HG03196 (cell line): Measurements from ENCODE around the gene TXNDC11.
A peak's percentile ranks its signal among the peaks of the same experiment; 100 is the strongest.

ENCODE experiments used
- ATAC-seq: cut with Tn5 transposase; IDR thresholded peaks from one replicate; pipeline ENCODE4 v1.9.1; 2021; ENCODE audit not compliant: unreplicated experiment

TXNDC11 gene

DNA sequence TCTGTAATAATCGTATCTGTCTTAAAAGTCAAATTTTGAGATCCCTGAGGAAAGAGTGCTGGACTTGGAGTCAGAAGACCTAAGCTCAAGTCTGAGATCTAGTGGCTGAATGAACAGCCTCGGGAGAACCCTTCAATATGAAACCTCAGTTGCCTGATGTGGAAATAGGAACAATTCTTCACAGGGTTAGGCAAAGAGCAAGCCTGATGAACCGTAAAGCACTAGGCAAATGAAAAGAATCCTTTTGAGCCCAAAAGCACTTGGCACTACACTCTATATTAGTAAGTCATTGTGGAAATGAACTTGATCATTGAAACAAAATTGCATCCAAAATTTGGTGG lies 20.2 kb downstream of the TXNDC11 start:
- ATAC-seq = no peak

DNA sequence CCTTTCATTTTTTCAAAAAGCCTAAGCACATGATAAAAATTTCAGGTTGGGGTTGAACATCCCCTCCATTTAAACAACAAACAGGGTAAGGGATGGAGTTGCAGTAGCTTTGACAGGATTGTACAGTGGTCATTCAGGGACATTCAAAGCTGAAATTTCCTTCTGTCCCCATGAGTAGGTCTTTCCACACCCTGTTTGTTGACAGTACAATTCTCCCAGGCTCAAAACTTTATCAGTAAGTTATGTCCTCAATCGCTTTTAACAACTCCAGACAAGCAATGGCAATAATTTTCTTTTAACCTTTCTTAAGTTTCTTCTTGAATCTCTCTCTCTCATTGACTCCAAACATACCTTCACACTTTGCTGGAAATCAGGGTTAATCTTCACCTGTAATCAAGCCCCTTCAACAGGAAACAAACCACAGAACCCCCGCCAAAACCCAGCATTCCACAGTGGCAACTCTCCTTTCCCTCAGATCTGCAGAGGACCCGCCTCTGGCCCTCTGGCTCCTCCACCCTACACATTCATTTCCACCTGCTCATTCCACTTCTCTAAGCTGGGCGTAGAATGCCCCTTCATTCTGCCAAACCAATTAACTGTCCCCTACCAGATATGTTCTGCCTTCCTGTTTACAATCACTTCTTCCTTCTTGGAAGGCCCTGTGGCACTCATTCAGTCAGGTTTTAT lies 20.7 kb downstream of the TXNDC11 start:
- no peak for ATAC-seq

DNA sequence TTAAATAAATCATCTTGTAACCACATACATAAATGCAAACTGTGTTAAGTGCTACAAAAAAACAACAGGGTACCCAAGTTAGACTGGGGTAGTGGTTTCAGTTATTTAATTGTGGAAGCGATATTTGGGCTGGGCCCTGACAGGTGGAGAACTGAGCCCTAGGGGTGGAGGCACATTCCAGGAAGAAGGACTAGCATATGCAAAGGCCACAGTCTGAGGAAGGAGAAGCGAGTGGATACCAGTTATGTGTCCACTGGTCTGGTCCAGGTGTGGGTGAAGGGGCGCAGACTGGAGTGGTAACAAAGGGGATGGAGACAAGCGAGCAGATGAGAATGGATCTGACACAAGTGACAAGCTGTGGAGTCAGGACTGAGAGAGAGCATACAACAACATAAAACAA lies 22.9 kb downstream of the TXNDC11 start:
- no peak for ATAC-seq

DNA sequence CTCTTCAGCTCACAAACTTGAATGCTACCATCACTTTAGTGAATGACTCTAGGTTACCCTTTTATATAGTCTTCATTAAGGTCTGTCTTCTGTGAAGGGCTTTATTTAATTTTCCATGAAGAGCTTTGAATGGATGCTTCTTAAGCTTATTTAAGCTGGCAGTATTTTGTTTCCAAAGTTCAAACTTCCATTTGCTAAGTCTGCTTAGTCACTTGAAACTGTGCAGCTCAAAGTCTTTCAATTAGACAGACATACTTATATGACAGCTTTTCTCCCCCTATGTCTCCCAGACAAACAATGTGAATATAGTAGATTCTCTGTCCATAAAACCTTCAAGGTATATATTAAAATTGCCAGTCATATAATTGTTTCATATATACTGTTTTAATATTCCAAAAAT lies 23.5 kb downstream of the TXNDC11 start:
- no peak for ATAC-seq

DNA sequence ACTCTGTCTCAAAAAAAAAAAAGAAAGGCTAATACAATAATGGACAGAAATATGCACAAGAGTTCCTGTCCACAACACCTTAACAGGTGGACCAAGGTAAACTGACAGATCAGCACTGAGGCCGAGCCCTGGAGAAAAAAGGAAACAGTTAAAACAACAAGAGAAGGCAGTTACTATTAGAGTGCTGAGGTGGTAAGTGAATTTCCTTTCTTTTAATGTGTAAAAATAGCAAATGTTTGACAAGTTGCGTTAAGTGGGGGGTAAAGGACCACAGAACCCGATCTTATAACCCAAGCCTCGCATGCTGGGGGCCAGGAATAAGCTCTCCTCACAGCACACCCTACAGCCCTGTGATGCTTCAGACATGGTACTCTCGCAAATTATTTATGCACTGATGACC lies 24.8 kb downstream of the TXNDC11 start:
- no peak for ATAC-seq

DNA sequence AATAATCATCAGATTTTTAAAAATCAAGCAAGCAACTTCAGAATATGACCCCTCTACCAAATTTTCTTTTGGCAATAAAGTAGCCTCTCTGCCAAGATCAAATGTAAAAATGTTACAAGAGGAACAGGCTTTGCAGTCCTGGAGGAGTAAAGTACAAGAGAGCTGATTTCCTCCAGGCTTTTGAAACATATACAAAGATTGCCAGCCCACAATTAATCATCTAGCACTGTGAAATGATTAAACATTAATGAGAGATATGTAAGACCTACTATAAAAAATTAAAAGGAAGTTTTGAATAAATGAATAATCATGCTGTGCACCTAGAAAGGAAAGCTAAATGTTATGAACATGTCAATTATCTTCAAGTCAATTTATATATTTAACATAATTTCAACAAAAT lies 26.3 kb downstream of the TXNDC11 start:
- no peak for ATAC-seq

DNA sequence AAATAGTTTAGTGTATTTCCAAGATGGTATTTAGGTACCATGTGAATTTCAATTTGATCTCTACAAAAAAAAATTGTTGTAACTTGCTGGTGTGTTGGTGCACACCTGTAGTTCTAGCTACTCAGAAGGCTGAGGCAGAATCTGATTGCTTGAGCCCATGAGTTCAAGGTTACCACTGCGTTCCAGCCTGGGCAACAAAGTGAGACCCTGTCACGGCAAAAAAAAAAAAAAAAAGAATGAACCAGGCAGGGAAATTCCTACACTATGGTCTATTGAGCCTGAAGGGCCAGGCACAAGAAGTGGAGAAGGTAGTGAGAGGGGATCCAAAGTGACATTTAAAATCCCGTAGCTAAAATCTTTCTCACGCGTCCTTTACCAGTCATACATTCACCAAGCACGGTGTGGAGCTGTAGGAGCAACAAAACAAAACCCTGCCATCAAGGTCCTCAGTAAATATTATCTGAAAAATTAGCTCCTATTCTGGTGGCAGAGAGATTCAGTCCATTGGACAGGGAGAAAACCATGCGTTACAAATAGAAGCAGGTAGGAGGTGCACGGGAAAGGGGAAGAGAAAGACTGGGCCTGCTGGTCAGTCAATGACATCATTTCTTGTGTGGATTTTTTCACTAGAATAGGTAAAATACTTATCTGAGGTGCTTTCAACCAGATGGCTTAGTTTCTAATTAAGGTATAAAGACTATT lies 27.3 kb downstream of the TXNDC11 start:
- no peak for ATAC-seq

DNA sequence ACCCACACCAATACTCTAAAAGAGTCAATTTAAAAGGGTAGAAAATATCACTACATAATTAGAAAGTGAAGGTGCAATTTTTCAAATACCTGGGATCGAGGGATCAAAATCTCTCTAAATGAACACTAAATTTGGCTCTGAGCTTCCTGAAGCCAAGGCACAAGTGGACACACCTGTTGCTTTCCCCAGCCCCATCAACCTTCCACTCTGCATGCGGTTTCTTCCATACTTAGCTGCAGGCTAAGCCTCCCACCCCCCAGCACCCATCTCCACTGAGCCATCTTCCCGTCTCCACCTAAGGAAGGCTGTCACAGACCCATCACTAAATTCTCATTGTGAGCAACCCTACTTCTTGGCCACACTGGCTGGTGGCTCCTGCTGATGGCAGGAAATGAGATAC lies 30.5 kb downstream of the TXNDC11 start:
- no peak for ATAC-seq

DNA sequence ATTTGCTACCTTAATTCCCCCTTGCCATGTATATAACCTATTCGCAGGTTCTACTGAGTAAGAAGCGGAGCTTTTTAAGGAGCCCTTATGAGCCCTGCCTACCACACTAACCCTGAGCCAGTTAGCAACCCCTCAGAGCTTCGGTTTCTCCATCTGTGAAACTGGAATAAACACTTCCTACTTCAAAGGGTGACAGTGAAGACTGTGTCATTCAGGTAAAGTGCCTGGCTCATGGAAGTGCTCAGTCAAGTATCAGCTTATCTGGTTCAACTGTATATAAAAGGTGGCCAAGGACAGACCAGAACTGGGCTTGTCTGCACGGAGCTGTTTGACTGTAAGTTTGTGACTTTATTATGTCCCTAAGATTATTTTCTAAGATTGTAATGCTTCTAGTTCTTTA lies 31.0 kb downstream of the TXNDC11 start:
- no peak for ATAC-seq

DNA sequence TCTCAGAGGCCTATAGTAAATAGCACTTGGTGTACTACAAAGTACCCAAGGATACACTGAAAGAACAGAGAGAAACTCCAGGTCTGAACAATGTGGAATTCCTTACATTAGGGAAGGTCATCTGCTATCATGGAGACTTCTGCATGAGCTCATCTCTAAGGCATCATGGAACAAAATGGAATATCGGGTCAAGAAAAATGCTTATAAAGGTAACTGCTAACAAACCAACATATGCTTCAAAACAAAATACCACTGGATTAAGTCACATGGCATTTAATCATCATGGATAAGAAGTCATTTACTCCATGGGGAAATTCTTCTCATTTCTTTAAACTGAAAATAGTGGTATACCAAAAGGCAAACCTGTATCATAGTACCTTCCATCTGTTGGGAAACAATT lies 34.2 kb downstream of the TXNDC11 start:
- no peak for ATAC-seq

DNA sequence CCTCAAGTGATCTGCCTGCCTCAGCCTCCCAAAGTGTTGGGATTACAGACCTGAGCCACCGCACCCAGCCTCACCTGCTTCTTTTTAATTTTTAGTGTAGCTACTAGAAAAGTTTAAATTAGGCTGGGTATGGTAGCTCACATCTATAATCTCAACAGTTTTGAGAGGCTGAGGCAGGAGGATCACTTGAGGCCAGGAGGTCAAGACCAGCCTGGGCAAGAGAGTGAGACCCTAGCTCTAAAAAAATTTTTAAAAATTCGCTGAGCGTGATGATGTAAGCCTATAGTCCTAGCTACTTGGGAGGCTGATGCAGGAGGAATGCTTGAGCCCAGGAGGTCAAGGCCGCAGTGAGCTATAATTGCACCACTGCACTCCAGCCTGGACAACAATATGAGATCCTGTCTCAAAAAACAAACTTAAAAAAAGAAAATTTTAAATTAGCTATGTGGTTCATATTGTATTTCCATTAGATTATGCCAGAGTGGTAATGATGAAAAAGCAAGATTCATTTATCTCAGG lies 34.9 kb downstream of the TXNDC11 start:
- no peak for ATAC-seq

DNA sequence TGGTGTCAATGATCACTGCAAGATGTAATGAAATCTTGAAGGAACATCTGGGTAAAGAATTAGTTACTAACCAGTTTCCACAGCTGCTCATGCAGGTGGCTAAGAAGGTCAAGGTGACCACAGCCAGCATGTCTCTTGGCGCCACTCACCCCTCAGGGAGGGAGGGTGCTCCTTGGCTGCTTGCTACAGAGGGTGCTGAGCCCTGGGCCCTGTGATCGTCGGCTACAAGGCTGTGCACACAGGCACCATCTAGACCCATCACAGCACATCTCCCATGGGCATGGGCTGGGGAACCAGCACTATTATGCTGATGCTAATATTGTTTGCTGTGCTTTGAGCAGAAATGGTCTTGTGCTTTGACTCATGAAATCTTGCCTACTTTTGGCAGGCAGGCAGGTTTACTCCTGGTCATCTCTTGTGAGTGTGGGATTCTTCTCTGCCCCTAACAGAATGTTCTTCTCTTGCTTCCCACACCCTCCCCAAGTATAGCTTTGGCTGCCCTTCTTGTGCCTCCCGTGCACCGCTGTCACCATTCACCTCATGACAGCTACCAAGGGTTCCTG lies 36.4 kb downstream of the TXNDC11 start:
- ATAC-seq = peak; percentile 53

DNA sequence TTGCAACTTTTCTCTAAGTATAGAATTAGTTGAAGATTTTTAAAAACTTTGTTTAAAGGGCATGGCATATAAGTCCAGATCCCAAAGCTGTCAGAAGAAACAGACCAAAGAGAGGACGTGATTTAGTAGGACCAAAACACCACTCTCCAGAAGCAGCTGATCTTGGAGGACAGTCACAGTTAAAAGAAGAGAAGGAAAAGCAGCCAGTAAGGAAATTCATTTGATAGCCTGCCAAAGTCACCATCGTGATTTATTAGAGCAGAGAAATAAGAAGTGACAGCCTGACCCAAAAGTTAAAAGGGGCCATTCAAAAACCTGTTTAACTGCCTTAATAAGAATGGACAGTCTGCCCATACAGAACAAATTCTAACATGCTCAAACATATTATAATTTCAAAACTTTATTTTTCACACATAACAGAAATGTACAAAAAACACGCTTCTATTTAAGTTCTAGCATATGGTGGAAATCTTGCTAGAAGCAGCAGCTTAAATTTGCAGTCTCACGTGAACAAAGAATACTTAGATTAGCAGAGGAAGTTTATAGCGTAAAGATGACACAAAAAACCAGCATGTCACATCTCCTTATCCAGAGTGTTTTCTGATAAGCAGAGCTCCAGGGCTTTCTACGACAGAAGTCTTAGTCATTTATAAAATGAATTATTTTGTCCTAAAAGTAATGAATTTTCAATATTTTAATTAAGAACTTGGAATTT lies 37.2 kb downstream of the TXNDC11 start:
- no peak for ATAC-seq

DNA sequence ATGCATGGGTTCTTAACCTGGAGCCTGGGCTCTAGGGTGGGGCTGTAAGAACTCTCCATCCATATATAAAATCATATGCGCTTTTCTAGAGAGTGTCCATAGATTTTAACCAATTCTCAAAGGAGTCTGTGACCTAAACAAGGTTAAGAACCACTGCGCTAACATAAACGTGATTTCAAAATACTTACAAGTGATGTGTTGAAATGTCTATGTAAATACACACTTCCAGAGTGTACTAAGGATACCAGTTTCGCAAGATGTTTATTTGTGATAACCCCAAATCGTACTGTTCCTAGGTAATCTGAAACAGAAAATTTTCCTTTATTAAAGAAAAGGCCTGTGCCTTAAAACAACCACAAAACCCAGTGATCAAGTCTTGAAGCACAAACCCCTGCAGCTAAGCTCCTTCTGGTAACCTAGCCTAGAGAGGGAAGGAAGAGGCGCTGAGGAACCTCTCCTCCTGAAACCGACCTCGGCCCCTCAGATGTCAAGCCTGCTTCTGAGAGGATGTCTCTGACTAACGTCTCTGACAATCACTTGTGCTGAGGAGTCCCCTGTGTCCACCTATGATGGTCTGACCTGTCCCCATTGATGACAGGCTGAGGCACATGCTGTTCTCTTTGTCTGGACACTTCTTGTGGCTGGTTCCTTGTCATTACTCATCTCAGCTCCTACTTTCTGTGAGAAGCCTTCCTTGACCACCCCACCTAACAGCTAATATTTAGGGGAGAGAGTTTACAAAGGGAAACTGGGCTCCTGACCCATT lies 42.2 kb downstream of the TXNDC11 start:
- ATAC-seq = no peak

DNA sequence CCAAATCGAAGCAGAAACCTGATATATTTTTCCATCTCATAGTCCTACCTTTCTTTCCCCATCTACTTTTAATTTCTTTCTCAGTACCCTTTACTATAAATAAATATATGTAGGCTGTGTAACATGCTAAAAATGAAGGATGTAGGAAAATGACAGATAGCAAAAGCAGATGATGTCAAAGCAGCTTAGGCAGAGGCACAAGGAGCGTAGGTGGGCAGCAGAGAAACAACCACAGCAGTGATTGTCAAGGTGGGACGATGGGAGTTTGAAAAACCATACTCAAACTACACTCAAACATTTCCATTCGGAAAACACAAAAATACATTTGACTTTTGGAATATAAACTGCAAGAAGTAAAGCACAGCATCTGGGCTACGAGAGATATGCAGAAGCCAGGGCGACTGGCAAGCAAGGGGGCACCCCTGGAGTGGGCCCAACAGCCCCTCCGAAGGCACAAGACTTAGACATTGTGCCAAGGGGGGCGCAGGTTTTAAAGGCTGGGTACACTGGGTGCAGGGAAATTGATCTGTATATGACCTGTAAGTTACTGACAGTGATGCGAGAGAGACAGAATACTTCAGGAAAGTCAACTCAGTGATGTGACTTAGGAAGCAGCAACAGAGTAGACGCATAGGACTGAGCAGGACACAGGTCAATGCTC lies 43.3 kb downstream of the TXNDC11 start:
- no peak for ATAC-seq

DNA sequence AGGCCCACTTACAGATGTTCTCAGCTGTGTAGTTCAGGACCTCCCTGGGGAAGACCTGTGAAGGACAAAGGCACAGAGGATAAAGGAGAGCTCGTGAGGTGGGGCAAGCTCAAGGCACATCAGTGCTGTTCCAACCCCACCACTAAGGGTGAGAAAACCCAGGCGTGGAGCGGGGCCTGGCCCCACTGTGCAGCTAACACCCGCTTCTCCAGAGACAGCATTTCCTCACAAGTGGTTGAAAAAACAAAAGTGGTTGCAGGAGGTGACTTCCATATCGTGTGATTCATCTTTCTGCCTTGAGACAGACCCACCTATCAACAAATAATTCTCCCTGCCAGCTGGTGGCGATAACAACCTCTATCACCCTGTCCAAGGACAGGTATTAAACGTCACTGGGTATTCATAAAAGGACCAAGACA lies 44.4 kb downstream of the TXNDC11 start:
- no peak for ATAC-seq

DNA sequence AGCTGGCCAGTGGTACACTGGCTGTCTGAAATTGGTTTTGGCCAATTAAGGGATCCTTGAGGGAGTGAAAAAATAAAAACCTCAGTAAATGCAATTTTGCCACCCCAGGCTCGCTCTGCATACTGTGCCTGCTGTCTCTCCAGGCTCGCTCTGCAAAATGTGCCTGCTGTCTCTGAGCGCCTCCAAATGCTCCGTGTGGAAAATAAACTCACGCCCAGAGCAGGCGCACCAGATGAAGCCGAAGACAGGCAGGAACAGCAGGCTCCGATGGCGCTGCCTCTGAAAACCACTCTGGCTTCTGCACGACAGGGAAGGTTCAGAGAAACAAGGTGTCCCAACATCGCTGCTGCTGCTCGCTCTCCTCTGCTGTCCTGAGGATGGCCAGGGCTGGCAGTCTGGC lies 45.3 kb downstream of the TXNDC11 start:
- no peak for ATAC-seq

DNA sequence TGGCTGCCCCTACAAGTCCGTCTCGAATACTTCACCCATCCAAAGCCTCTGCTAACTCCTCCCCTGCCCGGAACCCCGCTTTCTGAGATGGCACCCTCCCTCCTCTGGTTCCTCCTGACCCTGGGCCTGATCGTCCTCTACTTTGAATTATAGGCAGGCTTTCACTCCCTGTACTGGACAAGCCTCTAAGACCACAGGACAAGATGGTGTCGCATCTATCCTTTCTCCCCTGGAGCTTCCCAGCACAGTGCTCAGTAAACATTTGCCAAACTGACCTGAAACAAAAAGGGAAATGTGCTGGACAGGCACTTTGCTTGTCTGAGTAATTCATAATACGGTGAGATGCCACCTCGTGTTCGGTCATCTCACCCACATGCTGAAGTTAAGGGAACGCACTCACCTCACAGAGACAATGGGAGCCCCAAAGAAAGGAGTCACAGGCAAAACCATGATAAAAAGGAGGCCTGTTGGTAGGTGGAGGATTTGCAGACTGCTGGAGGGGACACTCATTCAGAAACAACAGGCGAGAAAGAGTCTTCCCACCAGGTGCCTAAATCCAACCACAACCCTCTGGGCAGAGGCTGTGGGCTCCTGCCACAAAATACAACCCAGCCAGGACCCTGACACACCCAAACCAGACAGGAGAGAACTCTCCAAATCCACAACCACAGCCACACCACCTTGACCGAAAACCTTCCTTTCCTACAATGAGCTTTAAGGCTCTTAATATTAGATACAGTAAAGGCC lies 46.2 kb downstream of the TXNDC11 start:
- no peak for ATAC-seq

DNA sequence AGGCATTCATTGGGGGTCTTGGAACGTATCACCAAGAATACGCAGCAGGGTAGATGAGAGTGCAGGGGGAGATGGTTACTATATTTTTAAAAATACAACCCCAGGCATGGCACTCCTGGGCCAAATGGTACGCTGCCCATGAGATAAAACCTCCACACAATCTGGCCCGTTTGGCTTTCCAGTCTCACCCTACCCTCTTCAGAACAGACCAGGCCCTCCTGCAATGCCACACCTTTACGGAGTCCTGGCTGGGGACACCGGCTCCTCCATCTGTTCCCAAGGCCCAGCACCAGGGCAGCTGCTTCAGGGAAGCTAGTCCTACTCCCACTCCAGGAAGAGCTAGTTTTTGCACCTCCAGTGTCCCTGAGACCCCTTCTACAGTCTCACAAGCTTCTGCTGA lies 50.0 kb downstream of the TXNDC11 start:
- no peak for ATAC-seq

DNA sequence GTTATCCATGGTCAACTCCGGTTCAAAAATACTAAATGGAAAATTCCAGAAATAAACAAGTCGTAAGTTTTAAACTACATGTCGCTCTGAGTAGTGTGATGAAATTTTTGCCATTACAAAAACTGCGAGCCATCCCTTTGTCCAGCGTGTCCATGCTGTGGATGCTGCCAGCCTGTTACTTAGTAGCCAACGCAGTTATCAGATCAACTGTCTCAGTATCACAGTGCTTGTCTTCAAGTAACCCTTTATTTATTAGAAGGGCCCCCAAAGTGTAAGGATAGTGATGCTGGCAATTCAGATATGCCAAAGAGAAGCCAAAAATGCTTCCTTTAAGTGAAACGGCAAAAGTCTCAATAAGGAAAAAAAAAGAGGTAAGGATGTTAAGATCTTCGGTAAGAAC lies 50.5 kb downstream of the TXNDC11 start:
- ATAC-seq = no peak
